Hepatocyte (in vitro differentiated cells): Measurements from ENCODE around the gene PLCB4.

Experiments
- EZH2 ChIP-seq: fragments of 200-600 bp; sonication (generic); IDR thresholded peaks from 2 replicates; pipeline ENCODE4 v1.6.1; 2016; ENCODE audit warnings: antibody characterized with exemption, mild to moderate bottlenecking, borderline replicate concordance
- EZH2phosphoT487 ChIP-seq: fragments of 200-600 bp; sonication (generic); IDR thresholded peaks from one replicate; pipeline ENCODE4 v1.6.1; 2018; ENCODE audit warnings: antibody characterized with exemption, mild to moderate bottlenecking, low read depth, moderate library complexity; ENCODE audit not compliant: unreplicated experiment, severe bottlenecking
- TF ChIP-seq, protein P1 (sequence below): fragments of 200-600 bp; sonication (generic); IDR thresholded peaks from 2 replicates; pipeline ENCODE4 v1.5.1; 2016; ENCODE audit warnings: antibody characterized with exemption, mild to moderate bottlenecking; ENCODE audit not compliant: poor library complexity

DNA sequence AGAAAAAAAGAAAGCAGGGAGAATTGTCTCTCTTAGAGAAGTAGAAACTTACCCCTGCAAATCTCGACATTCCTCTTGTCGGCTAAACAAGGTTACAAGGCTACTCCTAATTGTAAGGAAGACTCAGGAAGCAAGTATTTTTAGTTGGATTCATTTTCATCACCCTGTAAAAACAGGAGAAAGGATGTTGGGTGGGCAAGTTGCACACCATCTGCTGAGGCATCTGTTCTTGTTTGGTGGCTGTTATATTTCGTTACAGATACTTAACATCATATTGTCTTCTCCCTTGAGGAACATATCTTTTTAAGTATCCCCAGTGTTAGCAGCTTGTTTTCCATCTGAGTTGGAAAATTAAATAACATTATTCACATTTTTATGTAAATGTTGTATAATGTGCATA, 187.5 kb downstream of the PLCB4 start:
- TF ChIP-seq EZH2 (no peak), EZH2phosphoT487 (no peak)
- TF ChIP-seq, protein P1, sequence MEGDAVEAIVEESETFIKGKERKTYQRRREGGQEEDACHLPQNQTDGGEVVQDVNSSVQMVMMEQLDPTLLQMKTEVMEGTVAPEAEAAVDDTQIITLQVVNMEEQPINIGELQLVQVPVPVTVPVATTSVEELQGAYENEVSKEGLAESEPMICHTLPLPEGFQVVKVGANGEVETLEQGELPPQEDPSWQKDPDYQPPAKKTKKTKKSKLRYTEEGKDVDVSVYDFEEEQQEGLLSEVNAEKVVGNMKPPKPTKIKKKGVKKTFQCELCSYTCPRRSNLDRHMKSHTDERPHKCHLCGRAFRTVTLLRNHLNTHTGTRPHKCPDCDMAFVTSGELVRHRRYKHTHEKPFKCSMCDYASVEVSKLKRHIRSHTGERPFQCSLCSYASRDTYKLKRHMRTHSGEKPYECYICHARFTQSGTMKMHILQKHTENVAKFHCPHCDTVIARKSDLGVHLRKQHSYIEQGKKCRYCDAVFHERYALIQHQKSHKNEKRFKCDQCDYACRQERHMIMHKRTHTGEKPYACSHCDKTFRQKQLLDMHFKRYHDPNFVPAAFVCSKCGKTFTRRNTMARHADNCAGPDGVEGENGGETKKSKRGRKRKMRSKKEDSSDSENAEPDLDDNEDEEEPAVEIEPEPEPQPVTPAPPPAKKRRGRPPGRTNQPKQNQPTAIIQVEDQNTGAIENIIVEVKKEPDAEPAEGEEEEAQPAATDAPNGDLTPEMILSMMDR = no peak
